ENCODE results near the gene B3GAT1. TPM values are rescaled to one million over a fixed set of nuclear protein-coding genes. Genes with fewer than 3 reads are reported as not detected.

The B3GAT1 gene
- total and polyA plus RNA-seq, 2 experiments from 2014 or later: 4.8 to 28.3 TPM

DNA sequence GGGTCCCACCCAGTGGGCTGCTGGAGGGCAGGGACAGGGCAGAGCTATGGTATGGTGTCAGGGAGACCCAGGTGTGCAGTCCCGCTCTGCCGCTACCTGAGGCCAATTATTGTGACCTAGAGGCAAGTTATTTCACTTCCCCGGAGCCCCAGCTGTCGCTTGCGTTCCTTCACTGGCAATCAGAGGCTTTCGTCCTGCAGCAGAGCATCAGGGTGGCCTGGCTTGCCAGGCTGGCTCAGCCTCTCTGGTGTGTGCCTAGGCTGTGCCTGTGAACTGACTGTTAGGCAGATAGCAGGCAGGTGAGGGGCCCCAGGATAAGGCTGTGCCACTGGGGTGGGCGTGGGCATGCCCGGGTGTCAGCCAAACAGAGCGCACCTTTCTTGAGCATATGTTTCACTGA lies 48.9 kb downstream of the B3GAT1 start (continued):
- TF ChIP-seq ZNF462 (CRISPR knock-in tag; IDR thresholded peaks at IDR 0.05): no peak
- no peak for TF ChIP-seq EZH2phosphoT487 (IDR thresholded peaks at IDR 0.05; ENCODE audit: unreplicated experiment)
- no peak for TF ChIP-seq JUNB (IDR thresholded peaks at IDR 0.05; ENCODE audit: unreplicated experiment)

DNA sequence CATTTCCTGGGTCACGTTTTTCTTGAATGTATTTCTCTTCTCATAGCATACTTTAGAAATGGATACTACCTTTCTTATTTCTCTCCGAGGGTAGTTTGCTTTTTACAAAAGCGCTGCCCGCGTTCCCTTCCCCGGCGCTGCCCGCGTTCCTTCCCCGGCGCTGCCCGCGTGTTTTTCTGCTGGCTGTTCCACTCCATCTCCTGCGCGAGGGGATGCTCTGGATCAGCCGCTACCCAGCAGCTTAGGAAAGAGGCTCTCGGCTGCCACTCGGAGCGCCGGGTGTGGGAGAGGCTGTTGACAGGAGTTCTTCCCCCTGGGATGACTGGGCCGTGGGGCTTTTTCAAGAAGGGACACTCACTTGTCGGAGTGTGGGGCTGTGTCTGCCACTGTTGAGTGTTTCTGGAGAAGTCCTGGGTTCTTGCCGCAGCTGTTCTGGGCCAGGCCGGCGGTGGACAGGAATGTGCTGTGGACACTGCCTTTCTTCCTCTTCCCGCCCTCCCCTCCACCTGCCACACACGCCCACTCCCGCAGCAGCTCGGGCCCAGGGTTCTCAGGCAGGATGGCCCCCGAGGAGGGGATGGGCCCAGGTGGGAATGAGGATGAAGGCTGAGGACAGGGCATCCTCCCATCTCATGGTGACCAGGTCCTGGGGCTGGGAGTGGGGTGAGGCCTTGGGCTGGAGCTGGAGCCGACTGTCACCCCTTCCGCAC lies 49.7 kb downstream of the B3GAT1 start:
- H2AFZ ChIP-seq: no peak overlapping the region
- 0 out of 2 replicates have a peak, but pooled peaks cover 3% of the 10 kb centered on the region for H3K27me3 ChIP-seq (ENCODE audit: insufficient read depth)
- peaks cover 9% of the 10 kb centered on the region for H3K4me1 Mint-ChIP-seq
- no peak overlapping the region for H3K4me2 ChIP-seq
- no peaks in the 10 kb centered on the region for H3K9me2 ChIP-seq (ENCODE audit: insufficient read depth)
- 0 out of 3 replicates have a peak, but pooled peaks cover 4% of the 10 kb centered on the region for H3K9me3 Mint-ChIP-seq
- H3K27ac Mint-ChIP-seq: no peak overlapping the region
- H3K4me1 ChIP-seq (ENCODE audit: insufficient read depth): no peaks in the 10 kb centered on the region
- no peak for DNase-seq (ENCODE audit: low spot score)
- no peaks in the 10 kb centered on the region; the same call in 1 of the 2 replicates for H3F3A ChIP-seq (replicated peaks; ENCODE audit: low read depth)
- no peaks in the 10 kb centered on the region for H3K36me3 ChIP-seq (ENCODE audit: insufficient read depth)
- no peak overlapping the region for H3K4me3 ChIP-seq
- ATAC-seq: no peak
- H3K27ac ChIP-seq (ENCODE audit: low read depth): no peak overlapping the region
- no peaks in the 10 kb centered on the region for H4K20me1 ChIP-seq (replicated peaks; ENCODE audit: insufficient read depth)
- peaks cover 15% of the 10 kb centered on the region for H3K27me3 Mint-ChIP-seq (ENCODE audit: insufficient read depth, low read depth, poor library complexity)
- no peak overlapping the region for H3K4me3 Mint-ChIP-seq
- H3K36me3 Mint-ChIP-seq (ENCODE audit: low read depth): peaks cover 3% of the 10 kb centered on the region; the same call in 2 of the 3 replicates
- H3K79me2 ChIP-seq (replicated peaks; ENCODE audit: insufficient read depth): no peaks in the 10 kb centered on the region
- TF ChIP-seq NANOG (IDR thresholded peaks at IDR 0.05; ENCODE audit: borderline replicate concordance) (no peak), CREB1 (CRISPR knock-in tag; IDR thresholded peaks at IDR 0.05; ENCODE audit: low read depth) (no peak), CTCF (conservative IDR thresholded peaks at IDR 0.05; ENCODE audit: low read depth in 2 of 2) (no peak), POLR2AphosphoS5 (IDR thresholded peaks at IDR 0.05; ENCODE audit: low read depth) (no peak)
- TF ChIP-seq, protein P1, sequence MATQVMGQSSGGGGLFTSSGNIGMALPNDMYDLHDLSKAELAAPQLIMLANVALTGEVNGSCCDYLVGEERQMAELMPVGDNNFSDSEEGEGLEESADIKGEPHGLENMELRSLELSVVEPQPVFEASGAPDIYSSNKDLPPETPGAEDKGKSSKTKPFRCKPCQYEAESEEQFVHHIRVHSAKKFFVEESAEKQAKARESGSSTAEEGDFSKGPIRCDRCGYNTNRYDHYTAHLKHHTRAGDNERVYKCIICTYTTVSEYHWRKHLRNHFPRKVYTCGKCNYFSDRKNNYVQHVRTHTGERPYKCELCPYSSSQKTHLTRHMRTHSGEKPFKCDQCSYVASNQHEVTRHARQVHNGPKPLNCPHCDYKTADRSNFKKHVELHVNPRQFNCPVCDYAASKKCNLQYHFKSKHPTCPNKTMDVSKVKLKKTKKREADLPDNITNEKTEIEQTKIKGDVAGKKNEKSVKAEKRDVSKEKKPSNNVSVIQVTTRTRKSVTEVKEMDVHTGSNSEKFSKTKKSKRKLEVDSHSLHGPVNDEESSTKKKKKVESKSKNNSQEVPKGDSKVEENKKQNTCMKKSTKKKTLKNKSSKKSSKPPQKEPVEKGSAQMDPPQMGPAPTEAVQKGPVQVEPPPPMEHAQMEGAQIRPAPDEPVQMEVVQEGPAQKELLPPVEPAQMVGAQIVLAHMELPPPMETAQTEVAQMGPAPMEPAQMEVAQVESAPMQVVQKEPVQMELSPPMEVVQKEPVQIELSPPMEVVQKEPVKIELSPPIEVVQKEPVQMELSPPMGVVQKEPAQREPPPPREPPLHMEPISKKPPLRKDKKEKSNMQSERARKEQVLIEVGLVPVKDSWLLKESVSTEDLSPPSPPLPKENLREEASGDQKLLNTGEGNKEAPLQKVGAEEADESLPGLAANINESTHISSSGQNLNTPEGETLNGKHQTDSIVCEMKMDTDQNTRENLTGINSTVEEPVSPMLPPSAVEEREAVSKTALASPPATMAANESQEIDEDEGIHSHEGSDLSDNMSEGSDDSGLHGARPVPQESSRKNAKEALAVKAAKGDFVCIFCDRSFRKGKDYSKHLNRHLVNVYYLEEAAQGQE (IDR thresholded peaks at IDR 0.05; ENCODE audit: unreplicated experiment): no peak
